Measurements from ENCODE around the gene MISP.

- no peak for TF ChIP-seq CTCF (IDR thresholded peaks at IDR 0.05)
- TF ChIP-seq POLR2AphosphoS5 (IDR thresholded peaks at IDR 0.05; ENCODE audit: insufficient read depth in 1 of 2, low read depth in 1 of 2), result no peak
- TF ChIP-seq POLR2A (IDR thresholded peaks at IDR 0.05), result no peak
Measured at GRCh38 chr19:791567-792305, 40.8 kb downstream of the MISP start.

All from vagina (tissue), 2 donors.